Prostate gland (tissue), 2 donors: ENCODE measurements around the gene RAI14. TPM values are rescaled to one million over a fixed set of nuclear protein-coding genes. Genes with fewer than 3 reads are reported as not detected.

ENCODE experiments used
- DNase-seq: peaks from one replicate; pipeline ENCODE4 v3.0.0-alpha.2; 2019; ENCODE audit warnings: low spot score
- H3K27ac ChIP-seq, 2 donors: fragments of 200-600 bp; sonication (generic); 2 replicates each; pipeline ENCODE4 v1.5.1; 2017 to 2019
- H3K27me3 ChIP-seq: fragments of 200-600 bp; sonication (generic); replicated peaks from 2 replicates; pipeline ENCODE4 v1.5.1; 2019; ENCODE audit not compliant: insufficient read depth
- H3K36me3 ChIP-seq, 2 donors: fragments of 200-600 bp; sonication (generic); 1 replicate in 1 of 2; 2 replicates in 1 of 2; pipeline versions ENCODE4 v1.5.1 to v1.8.1; 2017 to 2019
- H3K4me1 ChIP-seq: fragments of 200-600 bp; sonication (generic); replicated peaks from 2 replicates; pipeline ENCODE4 v1.5.1; 2019
- H3K4me3 ChIP-seq, 2 donors: fragments of 200-600 bp; sonication (generic); 2 replicates each; pipeline ENCODE4 v1.5.1; 2017 to 2019
- H3K9me3 ChIP-seq: fragments of 200-600 bp; sonication (generic); 2 replicates; pipeline ENCODE4 v1.5.1; 2017
- POLR2A ChIP-seq: fragments of 450-650 bp; IDR thresholded peaks from one replicate; pipeline ENCODE4 v1.6.1; 2016; ENCODE audit warnings: antibody characterized with exemption, mild to moderate bottlenecking
- POLR2AphosphoS5 ChIP-seq: sonication (generic); formaldehyde crosslinking; IDR thresholded peaks from one replicate; pipeline ENCODE4 v1.6.1; 2017; ENCODE audit warnings: antibody characterized with exemption
- WGBS: methylation state at CpG from one replicate; pipeline ENCODE4 v1.1.5; 2018; 5-methylcytosine and 5-hydroxymethylcytosine counted together
- intact Hi-C: fragments of 100-400 bp; cut with DNase I; formaldehyde crosslinking; loops from one replicate; pipeline ENCODE4 v1.14.2; 2022
- total RNA-seq, 2 donors: library from RNA; depleted of rRNA; stranded (reverse); fragments of >200 nt; gene quantifications; one replicate each; pipeline ENCODE4 v1.1.0, GENCODE V29; 2016
- TF ChIP-seq, protein P1 (sequence below), 4 experiments: fragments of 200-600 bp in 2 of 4; fragments of 450-650 bp in 2 of 4; sonication (generic) in 2 of 4; IDR thresholded peaks; 1 replicate in 3 of 4; 2 replicates in 1 of 4; pipeline ENCODE4 v1.5.1; 2016 to 2019; ENCODE audit warnings: antibody characterized with exemption in 4 of 4, mild to moderate bottlenecking in 2 of 4, moderate library complexity in 2 of 4

RAI14 gene
- total RNA-seq, 2 donors from 2014 or later, result 9.6 to 23.7 TPM

DNA sequence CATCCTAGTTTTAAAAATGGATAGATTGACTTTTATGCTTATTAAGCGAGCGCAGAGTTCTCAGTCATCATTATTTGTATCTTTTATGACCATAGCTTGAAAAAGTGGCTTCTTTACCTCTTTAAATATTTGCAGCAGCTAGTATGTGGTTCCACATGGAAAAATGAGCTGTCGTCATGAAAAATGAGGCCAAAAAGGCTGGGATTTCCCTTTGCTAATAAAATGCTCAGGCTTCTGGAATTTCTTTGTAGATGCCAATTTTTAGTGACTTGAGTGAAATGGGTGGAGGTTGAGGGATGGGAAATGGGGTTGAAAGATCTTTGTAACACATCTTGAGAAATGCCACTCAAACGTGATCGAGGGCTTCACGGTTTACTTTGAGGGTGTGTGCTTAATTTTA lies 35.2 kb downstream of the RAI14 start:
- H3K27me3 ChIP-seq, result no peaks in the 10 kb centered on the region
- WGBS, result 50% methylated on average over 6 of the region's 6 CpGs
- intact Hi-C loops, result no loop called here
- no peaks in the 10 kb centered on the region for H3K9me3 ChIP-seq
- DNase-seq, result no peak
- H3K4me3 ChIP-seq, result no peak overlapping the region
- H3K4me1 ChIP-seq, result no peaks in the 10 kb centered on the region
- no peak for TF ChIP-seq POLR2A
- TF ChIP-seq POLR2AphosphoS5, result no peak
- TF ChIP-seq, protein P1, sequence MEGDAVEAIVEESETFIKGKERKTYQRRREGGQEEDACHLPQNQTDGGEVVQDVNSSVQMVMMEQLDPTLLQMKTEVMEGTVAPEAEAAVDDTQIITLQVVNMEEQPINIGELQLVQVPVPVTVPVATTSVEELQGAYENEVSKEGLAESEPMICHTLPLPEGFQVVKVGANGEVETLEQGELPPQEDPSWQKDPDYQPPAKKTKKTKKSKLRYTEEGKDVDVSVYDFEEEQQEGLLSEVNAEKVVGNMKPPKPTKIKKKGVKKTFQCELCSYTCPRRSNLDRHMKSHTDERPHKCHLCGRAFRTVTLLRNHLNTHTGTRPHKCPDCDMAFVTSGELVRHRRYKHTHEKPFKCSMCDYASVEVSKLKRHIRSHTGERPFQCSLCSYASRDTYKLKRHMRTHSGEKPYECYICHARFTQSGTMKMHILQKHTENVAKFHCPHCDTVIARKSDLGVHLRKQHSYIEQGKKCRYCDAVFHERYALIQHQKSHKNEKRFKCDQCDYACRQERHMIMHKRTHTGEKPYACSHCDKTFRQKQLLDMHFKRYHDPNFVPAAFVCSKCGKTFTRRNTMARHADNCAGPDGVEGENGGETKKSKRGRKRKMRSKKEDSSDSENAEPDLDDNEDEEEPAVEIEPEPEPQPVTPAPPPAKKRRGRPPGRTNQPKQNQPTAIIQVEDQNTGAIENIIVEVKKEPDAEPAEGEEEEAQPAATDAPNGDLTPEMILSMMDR (IDR thresholded peaks at IDR 0.05), result no peak
- no peaks in the 10 kb centered on the region for H3K36me3 ChIP-seq
- H3K27ac ChIP-seq, result no peak overlapping the region

GRCh38 chr5:34692786-34693185 lies 36.7 kb downstream of the RAI14 start:
- H3K4me1 ChIP-seq, result no peaks in the 10 kb centered on the region
- DNase-seq, result no peak
- TF ChIP-seq POLR2A, result no peak
- TF ChIP-seq, protein P1 (IDR thresholded peaks at IDR 0.05), result no peak
- no peak for TF ChIP-seq POLR2AphosphoS5
- H3K4me3 ChIP-seq, result no peak overlapping the region
- no peaks in the 10 kb centered on the region for H3K27me3 ChIP-seq
- intact Hi-C loops, result no loop called here
- 90% methylated on average over 6 of the region's 6 CpGs for WGBS
- H3K36me3 ChIP-seq, result no peaks in the 10 kb centered on the region
- no peak overlapping the region for H3K27ac ChIP-seq
- no peaks in the 10 kb centered on the region for H3K9me3 ChIP-seq

DNA sequence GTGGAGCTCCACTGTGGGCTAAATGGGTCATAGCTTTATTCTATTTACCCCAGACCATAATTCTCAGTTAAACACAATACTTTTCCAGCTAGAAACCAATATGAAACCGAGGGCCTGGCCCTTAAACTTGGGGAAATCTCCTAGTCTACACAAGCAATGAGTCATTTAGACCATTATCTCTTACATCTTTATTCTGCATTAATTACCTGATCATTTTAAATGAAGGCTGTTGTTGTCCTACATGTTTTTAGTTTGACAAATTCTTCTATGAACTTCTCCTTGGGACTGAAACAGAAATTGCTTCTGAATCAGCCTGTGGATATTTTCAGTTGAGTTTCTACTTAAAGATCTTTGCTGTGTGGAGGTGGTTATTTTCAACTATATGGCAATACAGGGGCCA lies 37.9 kb downstream of the RAI14 start:
- no peaks in the 10 kb centered on the region for H3K27me3 ChIP-seq
- H3K9me3 ChIP-seq, result no peaks in the 10 kb centered on the region
- TF ChIP-seq POLR2A (no peak), POLR2AphosphoS5 (no peak)
- TF ChIP-seq, protein P1 (IDR thresholded peaks at IDR 0.05), result no peak
- H3K36me3 ChIP-seq, result no peaks in the 10 kb centered on the region
- no peak for DNase-seq
- no peak overlapping the region for H3K4me3 ChIP-seq
- no peak overlapping the region for H3K27ac ChIP-seq
- no peaks in the 10 kb centered on the region for H3K4me1 ChIP-seq
- 74% methylated on average over 1 of the region's 1 CpG for WGBS
- intact Hi-C loops, result no loop called here

GRCh38 chr5:34694685-34695084 lies 38.6 kb downstream of the RAI14 start:
- no peaks in the 10 kb centered on the region for H3K27me3 ChIP-seq
- no peaks in the 10 kb centered on the region for H3K4me1 ChIP-seq
- H3K4me3 ChIP-seq, result no peak overlapping the region
- no peaks in the 10 kb centered on the region for H3K9me3 ChIP-seq
- intact Hi-C loops, result no loop called here
- WGBS, result 94% methylated on average over 4 of the region's 4 CpGs
- no peak for DNase-seq
- TF ChIP-seq, protein P1 (IDR thresholded peaks at IDR 0.05), result no peak
- TF ChIP-seq POLR2AphosphoS5, result no peak
- no peak overlapping the region for H3K27ac ChIP-seq
- H3K36me3 ChIP-seq, result no peaks in the 10 kb centered on the region

GRCh38 chr5:34695275-34696027 lies 39.3 kb downstream of the RAI14 start:
- TF ChIP-seq POLR2AphosphoS5 (no peak), POLR2A (no peak)
- TF ChIP-seq, protein P1 (IDR thresholded peaks at IDR 0.05), result no peak
- no peaks in the 10 kb centered on the region for H3K36me3 ChIP-seq
- intact Hi-C loops, result no loop called here
- 90% methylated on average over 1 of the region's 1 CpG for WGBS
- no peak overlapping the region for H3K27ac ChIP-seq
- no peaks in the 10 kb centered on the region for H3K9me3 ChIP-seq
- DNase-seq, result no peak
- H3K27me3 ChIP-seq, result no peaks in the 10 kb centered on the region
- H3K4me1 ChIP-seq, result no peaks in the 10 kb centered on the region
- no peak overlapping the region for H3K4me3 ChIP-seq
